HuH-7.5 (cell line): ENCODE results near the gene ZSWIM5.
"Not testable (repeated sequence)": the region's sequence is repeated elsewhere in the genome, so short reads cannot be mapped to it uniquely, and the experiment has no call there.

Experiments
- DNase-seq: peaks from one replicate; pipeline ENCODE4 v3.0.0; 2011; ENCODE audit warnings: low spot score

Gene ZSWIM5

GRCh38 chr1:45002650-45003645 is 203.5 kb downstream of the ZSWIM5 start:
- DNase-seq, result no peak

- not testable (repeated sequence) for DNase-seq
These were observed 204.8 kb downstream of the ZSWIM5 start for GRCh38 chr1:45001576-45001975.

GRCh38 chr1:45001011-45001481 is 205.4 kb downstream of the ZSWIM5 start:
- no peak for DNase-seq

- no peak for DNase-seq
These were observed 207.2 kb downstream of the ZSWIM5 start for GRCh38 chr1:44999232-44999631.

- DNase-seq, result no peak
These were observed 210.8 kb downstream of the ZSWIM5 start for GRCh38 chr1:44995467-44996238.

GRCh38 chr1:44994309-44994898 is 212.0 kb downstream of the ZSWIM5 start:
- DNase-seq, result no peak

- no peak for DNase-seq
These were observed 217.8 kb downstream of the ZSWIM5 start for GRCh38 chr1:44988531-44989156.

- DNase-seq, result no peak
These were observed 220.6 kb downstream of the ZSWIM5 start for GRCh38 chr1:44985747-44986359.

- not testable (repeated sequence) for DNase-seq
These were observed 229.0 kb downstream of the ZSWIM5 start for GRCh38 chr1:44977372-44977771.

GRCh38 chr1:44976252-44976651 is 230.2 kb downstream of the ZSWIM5 start:
- DNase-seq, result no peak

GRCh38 chr1:44973645-44974044 is 232.8 kb downstream of the ZSWIM5 start:
- DNase-seq, result no peak

- no peak for DNase-seq
These were observed 236.1 kb downstream of the ZSWIM5 start for GRCh38 chr1:44970317-44970716.
